ENCODE results near the gene KRTAP12-4.
"Not testable (repeated sequence)": the region's sequence is repeated elsewhere in the genome, so short reads cannot be mapped to it uniquely, and the experiment has no call there.

Gene KRTAP12-4

DNA sequence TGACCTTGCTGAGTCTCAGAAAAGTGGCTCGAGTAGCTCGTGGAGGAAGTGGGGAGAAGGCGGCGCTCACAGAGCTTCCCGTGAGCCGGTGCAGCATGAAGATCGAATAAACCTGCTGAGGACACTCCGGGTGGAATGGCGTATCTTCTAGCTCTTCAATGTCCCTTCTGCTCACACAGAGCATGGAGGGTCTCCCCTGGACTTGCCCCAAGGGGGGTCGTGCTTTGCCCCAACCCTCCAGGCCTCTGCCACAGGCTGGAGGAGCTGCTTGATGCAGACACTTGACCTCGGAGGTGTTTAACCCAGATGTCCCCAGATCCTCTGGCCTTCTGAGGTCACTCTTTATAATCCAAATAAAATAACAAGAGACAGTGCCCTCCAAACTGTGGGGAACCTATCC is 40.3 kb upstream of the KRTAP12-4 start:
- TF ChIP-seq EZH2phosphoT487 (conservative IDR thresholded peaks at IDR 0.05; ENCODE audit: low read length) (no peak), CTCF (IDR thresholded peaks at IDR 0.05; ENCODE audit: insufficient read depth, low read length, poor library complexity, severe bottlenecking) (no peak)
- H3K36me3 ChIP-seq (ENCODE audit: low read length): no peaks in the 10 kb centered on the region
- no peak overlapping the region for H3K27ac ChIP-seq (ENCODE audit: low read depth, low read length)
- no peak overlapping the region for H3K4me2 ChIP-seq (ENCODE audit: low read depth, low read length, poor library complexity, severe bottlenecking)
- no peak overlapping the region for H3K4me3 ChIP-seq (ENCODE audit: insufficient read depth, low read length, poor library complexity, severe bottlenecking)
- no peaks in the 10 kb centered on the region for H3K27me3 ChIP-seq (ENCODE audit: low read length)
- no peaks in the 10 kb centered on the region for H3K79me2 ChIP-seq (ENCODE audit: insufficient read depth, low read length)
- H4K20me1 ChIP-seq (ENCODE audit: low read depth, low read length): no peaks in the 10 kb centered on the region
- H3F3A ChIP-seq (ENCODE audit: insufficient read depth): no peaks in the 10 kb centered on the region
- no peak overlapping the region for H2AFZ ChIP-seq (ENCODE audit: low read depth, low read length, severe bottlenecking)
- no peak overlapping the region for H3K9ac ChIP-seq (ENCODE audit: low read length)
- H3K9me3 ChIP-seq (ENCODE audit: insufficient read depth, low read length): no peaks in the 10 kb centered on the region
- H3K9me2 ChIP-seq (replicated peaks; ENCODE audit: insufficient read depth, low read length): no peaks in the 10 kb centered on the region

DNA sequence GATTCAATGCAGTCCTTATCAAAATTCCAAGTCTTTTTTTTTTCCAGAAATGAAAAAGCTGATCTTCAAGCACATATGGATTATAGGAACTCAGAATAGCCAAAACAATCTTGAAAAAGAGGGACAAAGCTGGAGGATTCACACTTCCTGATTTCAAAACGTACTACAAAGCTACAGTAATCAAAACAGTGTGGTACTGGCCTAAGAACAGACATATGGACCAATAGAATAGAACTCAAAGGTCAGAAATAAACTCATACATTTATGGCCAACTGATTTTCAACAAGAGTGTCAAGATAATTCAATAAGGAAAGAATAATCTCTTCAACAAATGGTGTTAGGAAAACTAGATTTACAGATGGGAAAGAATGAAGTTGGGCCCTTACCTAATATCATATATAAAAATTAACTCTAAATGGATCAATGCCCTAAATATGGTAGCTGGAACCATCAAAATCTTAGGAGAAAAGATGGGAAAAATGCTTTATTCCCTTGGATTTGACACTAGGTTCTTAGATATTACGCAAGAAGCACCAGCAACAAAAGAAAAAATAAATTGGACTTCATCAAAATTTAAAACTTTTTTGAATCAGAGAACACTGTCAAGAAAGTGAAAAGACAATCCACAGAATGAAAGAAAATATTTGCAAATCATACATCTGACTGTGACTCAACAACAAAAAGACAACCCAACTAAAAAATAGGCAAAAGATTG is 38.5 kb upstream of the KRTAP12-4 start:
- no peaks in the 10 kb centered on the region for H3K9me2 ChIP-seq (replicated peaks; ENCODE audit: insufficient read depth, low read length)
- H3K79me2 ChIP-seq (ENCODE audit: insufficient read depth, low read length): no peaks in the 10 kb centered on the region
- H2AFZ ChIP-seq (ENCODE audit: low read depth, low read length, severe bottlenecking): no peak overlapping the region
- H3K27ac ChIP-seq (ENCODE audit: low read depth, low read length): no peak overlapping the region
- H3K9ac ChIP-seq (ENCODE audit: low read length): no peak overlapping the region
- H3K9me3 ChIP-seq (ENCODE audit: insufficient read depth, low read length): no peaks in the 10 kb centered on the region
- H4K20me1 ChIP-seq (ENCODE audit: low read depth, low read length): no peaks in the 10 kb centered on the region
- no peaks in the 10 kb centered on the region for H3F3A ChIP-seq (ENCODE audit: insufficient read depth)
- no peak for TF ChIP-seq EZH2phosphoT487 (conservative IDR thresholded peaks at IDR 0.05; ENCODE audit: low read length)
- no peaks in the 10 kb centered on the region for H3K27me3 ChIP-seq (ENCODE audit: low read length)
- no peak overlapping the region for H3K4me3 ChIP-seq (ENCODE audit: insufficient read depth, low read length, poor library complexity, severe bottlenecking)
- no peak overlapping the region for H3K4me2 ChIP-seq (ENCODE audit: low read depth, low read length, poor library complexity, severe bottlenecking)
- no peaks in the 10 kb centered on the region for H3K36me3 ChIP-seq (ENCODE audit: low read length)

DNA sequence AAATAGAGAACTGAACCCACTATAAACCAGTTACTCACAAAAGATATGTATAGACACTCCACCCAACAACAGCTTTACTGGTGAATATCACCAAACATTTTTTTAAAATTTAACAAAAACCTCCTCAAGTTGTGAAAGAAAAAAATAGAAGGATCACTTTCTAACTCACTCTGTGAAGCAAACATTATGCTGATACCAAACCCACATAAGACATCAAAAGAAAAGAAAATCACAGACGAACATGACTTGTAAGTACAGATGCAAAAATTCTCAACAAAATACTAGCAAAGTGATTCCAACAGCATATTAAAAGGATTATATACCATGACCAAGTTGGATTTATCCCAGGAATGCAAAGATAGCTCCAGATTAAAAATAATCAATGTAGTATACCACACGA is 37.2 kb upstream of the KRTAP12-4 start:
- Histone ChIP-seq H3K79me2 (ENCODE audit: insufficient read depth, low read length) (no peaks in the 10 kb centered on the region), H3K27me3 (ENCODE audit: low read length) (no peaks in the 10 kb centered on the region), H3K9ac (ENCODE audit: low read length) (no peak overlapping the region), H3K36me3 (ENCODE audit: low read length) (no peaks in the 10 kb centered on the region), H3K4me3 (ENCODE audit: insufficient read depth, low read length, poor library complexity, severe bottlenecking) (no peak overlapping the region), H3K4me2 (ENCODE audit: low read depth, low read length, poor library complexity, severe bottlenecking) (no peak overlapping the region), H2AFZ (ENCODE audit: low read depth, low read length, severe bottlenecking) (no peak overlapping the region), H3K9me2 (replicated peaks; ENCODE audit: insufficient read depth, low read length) (no peaks in the 10 kb centered on the region), H3K9me3 (ENCODE audit: insufficient read depth, low read length) (no peaks in the 10 kb centered on the region), H3K27ac (ENCODE audit: low read depth, low read length) (no peak overlapping the region), H3F3A (ENCODE audit: insufficient read depth) (no peaks in the 10 kb centered on the region), H4K20me1 (ENCODE audit: low read depth, low read length) (no peaks in the 10 kb centered on the region)
- TF ChIP-seq CTCF (IDR thresholded peaks at IDR 0.05; ENCODE audit: insufficient read depth, low read length, poor library complexity, severe bottlenecking) (no peak), EZH2phosphoT487 (conservative IDR thresholded peaks at IDR 0.05; ENCODE audit: low read length) (no peak)

DNA sequence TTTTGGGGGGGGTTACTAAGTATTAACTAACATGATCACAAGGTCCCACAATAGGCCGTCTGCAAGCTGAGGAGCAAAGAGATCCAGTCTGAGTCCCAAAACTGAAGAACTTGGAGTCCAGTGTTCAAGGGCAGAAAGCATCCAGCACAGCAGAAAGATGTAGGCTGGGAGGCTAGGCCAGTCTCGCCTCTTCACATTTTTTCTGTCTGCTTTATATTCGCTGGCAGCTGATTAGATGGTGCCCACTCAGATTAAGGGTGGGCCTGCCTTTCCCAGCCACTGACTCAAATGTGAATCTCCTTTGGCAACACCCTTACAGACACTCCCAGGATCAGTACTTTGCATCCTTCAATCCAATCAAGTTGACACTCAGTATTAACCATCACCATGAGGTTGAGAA is 35.3 kb upstream of the KRTAP12-4 start:
- not testable (repeated sequence) for H3K36me3 ChIP-seq (ENCODE audit: low read length); H3K27ac ChIP-seq (ENCODE audit: low read depth, low read length); H3K4me2 ChIP-seq (ENCODE audit: low read depth, low read length, poor library complexity, severe bottlenecking); H3K9me3 ChIP-seq (ENCODE audit: insufficient read depth, low read length); H3K4me3 ChIP-seq (ENCODE audit: insufficient read depth, low read length, poor library complexity, severe bottlenecking); H3K9ac ChIP-seq (ENCODE audit: low read length); H3F3A ChIP-seq (ENCODE audit: insufficient read depth); H4K20me1 ChIP-seq (ENCODE audit: low read depth, low read length); H3K9me2 ChIP-seq (replicated peaks; ENCODE audit: insufficient read depth, low read length); H3K27me3 ChIP-seq (ENCODE audit: low read length); H2AFZ ChIP-seq (ENCODE audit: low read depth, low read length, severe bottlenecking); H3K79me2 ChIP-seq (ENCODE audit: insufficient read depth, low read length)
